Left lung (tissue), 10 donors: ENCODE measurements around the gene TWSG1. TPM values are rescaled to one million over a fixed set of nuclear protein-coding genes. Genes with fewer than 3 reads are reported as not detected.
A peak's percentile ranks its signal among the peaks of the same experiment; 100 is the strongest.

Source experiments
- ATAC-seq: fragments of 200-7000 bp; cut with Tn5 transposase; one replicate; pipeline ENCODE4 v1.9.1; 2020; ENCODE audit warnings: moderate library complexity
- DNase-seq, 4 donors: peaks; one replicate each; pipeline ENCODE4 v3.0.0-alpha.2; 2013 to 2020
- H3K27ac ChIP-seq, 2 donors: fragments of 200-600 bp; sonication (generic) in 1 of 2; one replicate each; pipeline versions ENCODE4 v1.5.0 to v1.8.0; 2020 to 2021
- H3K27me3 ChIP-seq, 2 donors: fragments of 200-600 bp; sonication (generic) in 1 of 2; one replicate each; pipeline versions ENCODE4 v1.5.0 to v1.8.0; 2020 to 2021
- H3K36me3 ChIP-seq, 2 donors: fragments of 200-600 bp; sonication (generic) in 1 of 2; one replicate each; pipeline versions ENCODE4 v1.5.0 to v1.8.0; 2020 to 2021
- H3K4me1 ChIP-seq, 2 donors: fragments of 200-600 bp; one replicate each; pipeline ENCODE4 v1.8.0; 2021
- H3K4me3 ChIP-seq, 2 donors: fragments of 200-600 bp; sonication (generic) in 1 of 2; one replicate each; pipeline versions ENCODE4 v1.5.0 to v1.8.0; 2020 to 2021; ENCODE audit warnings: mild to moderate bottlenecking in 1 of 2
- H3K9me3 ChIP-seq, 2 donors: fragments of 200-600 bp; sonication (generic) in 1 of 2; one replicate each; pipeline versions ENCODE4 v1.5.0 to v1.8.0; 2020 to 2021
- CTCF ChIP-seq, 2 donors: fragments of 200-600 bp; sonication (generic) in 1 of 2; IDR thresholded peaks; one replicate each; pipeline versions ENCODE4 v1.5.0 to v1.8.0; 2021; ENCODE audit warnings: antibody characterized with exemption in 2 of 2
- intact Hi-C, 2 donors: fragments of 100-400 bp; cut with DNase I; formaldehyde crosslinking; loops; one replicate each; pipeline versions ENCODE4 v1.11.2 to v1.14.2; 2022
- polyA plus RNA-seq, 6 donors: library from polyadenylated mRNA; unstranded; fragments of 120-200 nt; gene quantifications; one replicate each; pipeline ENCODE4 v1.2.1, GENCODE V29; 2013; ENCODE audit not compliant: insufficient read length in 6 of 6
- total RNA-seq, 2 donors: library from RNA; stranded (reverse); fragmentation: NEBNext Ultra II Directional; extraction: Animal tissue kit (Norgen Biotek cat#: 25700); gene quantifications; one replicate each; pipeline ENCODE4 v1.2.1, GENCODE V29; 2021
- donor health status: DM: no; HTN: yes; CAD: no.
- donor health status: DM: no; HTN: no; CAD: no.

TWSG1 gene
- total and polyA plus RNA-seq, 8 donors, result 32.2 to 78.9 (median 71.0) TPM

DNA sequence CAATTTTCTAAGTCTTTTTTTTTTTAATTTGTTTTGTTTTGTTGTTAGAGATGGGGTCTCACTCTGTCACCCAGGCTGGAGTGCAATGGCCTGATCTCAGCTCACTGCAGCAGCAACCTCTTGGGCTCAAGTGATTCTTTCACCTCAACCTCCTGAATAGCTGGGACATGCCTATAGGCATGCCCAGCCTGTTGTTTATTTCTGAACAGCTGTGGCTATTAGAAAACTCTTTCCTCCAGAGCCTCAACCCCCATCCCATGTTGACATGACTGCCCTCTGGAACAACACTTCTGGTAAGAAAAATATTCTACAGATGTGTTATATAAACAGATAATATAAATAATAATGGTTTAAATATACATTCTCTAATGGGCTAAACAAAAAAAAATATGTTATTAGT, 44.4 kb upstream of the TWSG1 start:
- DNase-seq, result peak in 2 of 4 donors; percentile 23 to 30
- no peaks in the 10 kb centered on the region for H3K27me3 ChIP-seq
- peaks cover 0 to 34% of the 10 kb centered on the region in 2 donors for H3K9me3 ChIP-seq
- no peaks in the 10 kb centered on the region for H3K4me1 ChIP-seq
- TF ChIP-seq CTCF (IDR thresholded peaks at IDR 0.05), result no peak
- H3K27ac ChIP-seq, result no peak overlapping the region
- H3K4me3 ChIP-seq, result no peak overlapping the region
- intact Hi-C loops, result no loop called here
- no peaks in the 10 kb centered on the region for H3K36me3 ChIP-seq
- ATAC-seq, result no peak

- no peak for TF ChIP-seq CTCF (IDR thresholded peaks at IDR 0.05)
- no peaks in the 10 kb centered on the region for H3K36me3 ChIP-seq
- intact Hi-C loops, result no loop called here
These were observed 42.5 kb upstream of the TWSG1 start for GRCh38 chr18:9292047-9292446.

GRCh38 chr18:9293948-9294347, 40.6 kb upstream of the TWSG1 start:
- H3K27me3 ChIP-seq, result no peaks in the 10 kb centered on the region
- ATAC-seq (no peak), DNase-seq (no peak)
- H3K27ac ChIP-seq, result no peak overlapping the region
- no peaks in the 10 kb centered on the region for H3K36me3 ChIP-seq
- peaks cover 0 to 54% of the 10 kb centered on the region in 2 donors for H3K9me3 ChIP-seq
- intact Hi-C loops, result no loop called here
- H3K4me1 ChIP-seq, result no peaks in the 10 kb centered on the region
- no peak overlapping the region for H3K4me3 ChIP-seq
- TF ChIP-seq CTCF (IDR thresholded peaks at IDR 0.05), result no peak

More at GRCh38 chr18:9292047-9292446, 42.5 kb upstream of the TWSG1 start:
- no peak for ATAC-seq
- Histone ChIP-seq H3K27ac (no peak overlapping the region), H3K4me1 (no peaks in the 10 kb centered on the region), H3K4me3 (no peak overlapping the region), H3K27me3 (no peaks in the 10 kb centered on the region), H3K9me3 (peaks cover 0 to 48% of the 10 kb centered on the region in 2 donors)
- no peak for DNase-seq

DNA sequence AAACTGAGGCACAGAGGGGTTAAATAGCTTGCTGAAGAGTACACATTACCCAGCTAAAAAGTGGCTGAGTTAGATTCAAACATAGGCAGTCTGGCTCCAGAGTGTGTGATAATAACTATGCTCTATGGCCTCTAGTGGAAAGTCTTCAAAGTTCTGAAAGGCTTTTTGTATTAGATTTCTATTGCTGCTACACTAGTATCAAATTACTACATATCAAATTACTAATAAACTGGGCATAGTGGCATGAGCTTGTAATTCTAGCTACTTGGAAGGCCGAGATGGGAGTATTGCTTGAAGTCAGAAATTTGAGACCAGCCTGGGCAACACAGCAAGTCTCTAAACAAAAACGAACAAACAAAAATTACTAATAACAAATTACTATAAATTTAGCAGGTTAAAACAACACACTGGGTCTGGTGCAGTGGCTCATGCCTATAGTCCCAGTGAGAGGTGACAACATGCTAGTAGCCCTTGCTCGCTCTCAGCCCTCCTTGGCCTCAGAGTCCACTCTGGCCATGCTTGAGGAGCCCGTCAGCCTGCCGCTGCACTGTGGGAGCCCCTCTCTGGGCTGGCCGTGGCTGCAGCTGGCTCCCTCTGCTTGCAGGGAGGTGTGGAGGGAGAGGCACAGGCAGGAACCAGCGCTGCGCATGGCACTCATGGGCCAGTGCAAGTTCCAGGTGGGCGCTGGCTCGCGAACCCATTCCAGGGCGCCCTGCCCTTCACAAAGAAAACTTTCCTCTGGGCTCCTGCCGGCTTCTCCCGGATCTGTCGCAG, 38.2 kb upstream of the TWSG1 start:
- Histone ChIP-seq H3K36me3 (no peaks in the 10 kb centered on the region), H3K4me3 (no peak overlapping the region), H3K9me3 (peaks cover 0 to 48% of the 10 kb centered on the region in 2 donors), H3K27me3 (no peaks in the 10 kb centered on the region), H3K27ac (no peak overlapping the region), H3K4me1 (no peaks in the 10 kb centered on the region)
- DNase-seq (no peak), ATAC-seq (no peak)
- intact Hi-C loops, result no loop called here
- no peak for TF ChIP-seq CTCF (IDR thresholded peaks at IDR 0.05)

GRCh38 chr18:9297007-9297393, 37.6 kb upstream of the TWSG1 start:
- H3K9me3 ChIP-seq, result peaks cover 0 to 48% of the 10 kb centered on the region in 2 donors
- intact Hi-C loops, result no loop called here
- no peak overlapping the region for H3K27ac ChIP-seq
- H3K4me1 ChIP-seq, result no peaks in the 10 kb centered on the region
- H3K4me3 ChIP-seq, result no peak overlapping the region
- H3K36me3 ChIP-seq, result no peaks in the 10 kb centered on the region
- H3K27me3 ChIP-seq, result no peaks in the 10 kb centered on the region
- DNase-seq (peak in 1 of 4 donors; percentile 75), ATAC-seq (no peak)
- no peak for TF ChIP-seq CTCF (IDR thresholded peaks at IDR 0.05)
